ENCODE data around the gene NTM. TPM values are rescaled to one million over a fixed set of nuclear protein-coding genes. Genes with fewer than 3 reads are reported as not detected.

Gene NTM
- total and polyA plus RNA-seq, 2 donors (not counting 1 experiment from before 2014, with no cell fraction given), result 12.3 to 28.6 TPM

GRCh38 chr11:132310390-132311375, 940.3 kb downstream of the NTM start:
- Histone ChIP-seq H3K36me3 (ENCODE audit: control insufficient read depth, insufficient read depth, low read length) (no peaks in the 10 kb centered on the region), H3K79me2 (ENCODE audit: control insufficient read depth, insufficient read depth, low read length) (no peaks in the 10 kb centered on the region), H3K27me3 (ENCODE audit: control insufficient read depth, insufficient read depth, low read length) (no peaks in the 10 kb centered on the region), H3K9ac (ENCODE audit: insufficient read depth, low read length) (no peak overlapping the region), H3K4me3 (replicated peaks in 1 of 4; ENCODE audit: control extremely low read depth in 1 of 4, insufficient read depth in 1 of 4, low read depth in 3 of 4, low read length in 4 of 4) (no peak overlapping the region), H3K4me1 (ENCODE audit: control insufficient read depth, extremely low read depth, insufficient read depth, low read length) (no peaks in the 10 kb centered on the region), H3K4me2 (ENCODE audit: extremely low read depth, insufficient read depth, low read length) (no peak overlapping the region), H3K27ac (ENCODE audit: insufficient read depth, low read length) (no peak overlapping the region), H3K9me3 (ENCODE audit: control insufficient read depth, insufficient read depth, low read depth, low read length) (no peaks in the 10 kb centered on the region), H2AFZ (ENCODE audit: low read length) (no peak overlapping the region), H4K20me1 (ENCODE audit: control insufficient read depth, extremely low read depth, insufficient read depth, low read length) (no peaks in the 10 kb centered on the region)
- TF ChIP-seq CTCF (conservative IDR thresholded peaks at IDR 0.05 in 1 of 2, IDR thresholded peaks at IDR 0.05 in 1 of 2; ENCODE audit: low read depth in 1 of 2, low read length in 2 of 2) (no peak), EZH2 (IDR thresholded peaks at IDR 0.05; ENCODE audit: low read length, missing control alignments) (no peak)
- peak in 1 of 2 donors; percentile 15 for DNase-seq (ENCODE audit: low read depth in 2 of 2)

GRCh38 chr11:132311703-132312102, 941.3 kb downstream of the NTM start:
- no peaks in the 10 kb centered on the region for H3K4me1 ChIP-seq (ENCODE audit: control insufficient read depth, extremely low read depth, insufficient read depth, low read length)
- H4K20me1 ChIP-seq (ENCODE audit: control insufficient read depth, extremely low read depth, insufficient read depth, low read length), result no peaks in the 10 kb centered on the region
- H2AFZ ChIP-seq (ENCODE audit: low read length), result no peak overlapping the region
- no peak for DNase-seq (ENCODE audit: low read depth in 2 of 2)
- no peak overlapping the region for H3K4me2 ChIP-seq (ENCODE audit: extremely low read depth, insufficient read depth, low read length)
- H3K9ac ChIP-seq (ENCODE audit: insufficient read depth, low read length), result no peak overlapping the region
- no peaks in the 10 kb centered on the region for H3K9me3 ChIP-seq (ENCODE audit: control insufficient read depth, insufficient read depth, low read depth, low read length)
- H3K4me3 ChIP-seq (replicated peaks in 1 of 4; ENCODE audit: control extremely low read depth in 1 of 4, insufficient read depth in 1 of 4, low read depth in 3 of 4, low read length in 4 of 4), result no peak overlapping the region
- TF ChIP-seq CTCF (conservative IDR thresholded peaks at IDR 0.05 in 1 of 2, IDR thresholded peaks at IDR 0.05 in 1 of 2; ENCODE audit: low read depth in 1 of 2, low read length in 2 of 2), result no peak
- no peak for TF ChIP-seq EZH2 (IDR thresholded peaks at IDR 0.05; ENCODE audit: low read length, missing control alignments)
- H3K36me3 ChIP-seq (ENCODE audit: control insufficient read depth, insufficient read depth, low read length), result no peaks in the 10 kb centered on the region
- H3K27me3 ChIP-seq (ENCODE audit: control insufficient read depth, insufficient read depth, low read length), result no peaks in the 10 kb centered on the region
- no peak overlapping the region for H3K27ac ChIP-seq (ENCODE audit: insufficient read depth, low read length)
- H3K79me2 ChIP-seq (ENCODE audit: control insufficient read depth, insufficient read depth, low read length), result no peaks in the 10 kb centered on the region

GRCh38 chr11:132312161-132312560, 941.7 kb downstream of the NTM start:
- Histone ChIP-seq H3K4me1 (ENCODE audit: control insufficient read depth, extremely low read depth, insufficient read depth, low read length) (no peaks in the 10 kb centered on the region), H3K9me3 (ENCODE audit: control insufficient read depth, insufficient read depth, low read depth, low read length) (no peaks in the 10 kb centered on the region), H2AFZ (ENCODE audit: low read length) (no peak overlapping the region), H3K9ac (ENCODE audit: insufficient read depth, low read length) (no peak overlapping the region), H3K36me3 (ENCODE audit: control insufficient read depth, insufficient read depth, low read length) (no peaks in the 10 kb centered on the region), H3K4me3 (replicated peaks in 1 of 4; ENCODE audit: control extremely low read depth in 1 of 4, insufficient read depth in 1 of 4, low read depth in 3 of 4, low read length in 4 of 4) (no peak overlapping the region), H3K4me2 (ENCODE audit: extremely low read depth, insufficient read depth, low read length) (no peak overlapping the region), H3K27ac (ENCODE audit: insufficient read depth, low read length) (no peak overlapping the region), H3K79me2 (ENCODE audit: control insufficient read depth, insufficient read depth, low read length) (no peaks in the 10 kb centered on the region), H4K20me1 (ENCODE audit: control insufficient read depth, extremely low read depth, insufficient read depth, low read length) (no peaks in the 10 kb centered on the region), H3K27me3 (ENCODE audit: control insufficient read depth, insufficient read depth, low read length) (no peaks in the 10 kb centered on the region)
- peak; percentile 34 to 86 for DNase-seq (ENCODE audit: low read depth in 2 of 2)
- TF ChIP-seq EZH2 (IDR thresholded peaks at IDR 0.05; ENCODE audit: low read length, missing control alignments), result no peak
- TF ChIP-seq CTCF (conservative IDR thresholded peaks at IDR 0.05 in 1 of 2, IDR thresholded peaks at IDR 0.05 in 1 of 2; ENCODE audit: low read depth in 1 of 2, low read length in 2 of 2), result no peak
